T follicular helper cell (primary cell): ENCODE data around the gene CCT7.

ENCODE experiments used
- DNase-seq: peaks from one replicate; pipeline ENCODE4 v3.0.0-alpha.2; 2020; ENCODE audit warnings: low read depth

Gene CCT7

GRCh38 chr2:73268830-73269685 is 35.0 kb downstream of the CCT7 start:
- peak; percentile 54 for DNase-seq

DNA sequence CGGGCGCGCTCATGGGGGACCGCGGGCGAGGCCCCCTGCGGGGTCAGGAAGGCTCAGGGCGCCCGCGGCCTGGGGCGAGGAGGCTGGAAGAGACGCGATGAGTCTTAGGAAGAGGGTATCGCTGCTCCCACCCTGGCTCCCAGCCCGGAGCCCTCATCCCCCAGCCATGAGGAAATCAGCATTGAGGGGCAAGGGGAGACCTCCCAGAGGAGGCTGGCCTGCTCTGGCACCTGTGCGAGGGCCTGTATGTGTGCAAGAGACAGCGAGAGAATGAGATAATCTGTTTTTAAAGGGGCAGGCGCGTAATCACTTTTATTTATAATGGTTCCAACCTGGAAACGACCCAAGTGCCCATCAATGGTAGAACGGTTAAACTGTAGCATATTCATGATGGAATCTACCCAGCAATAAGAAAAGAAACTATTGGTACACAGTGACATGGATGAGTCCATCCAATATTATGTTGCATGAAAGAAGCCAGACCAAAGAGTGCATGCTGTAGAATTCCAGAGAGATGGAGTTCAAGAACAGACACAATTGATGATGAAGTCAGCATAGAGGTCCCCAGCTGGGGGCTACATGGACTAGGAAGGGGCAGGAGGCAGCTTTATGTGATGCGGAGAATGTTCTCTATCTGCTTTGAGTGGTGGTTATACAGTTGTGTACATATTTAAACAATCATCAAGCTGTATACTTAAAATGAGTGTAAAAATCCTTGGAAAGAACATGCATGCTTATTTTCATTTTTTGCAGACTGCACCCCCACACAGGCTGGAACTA is 35.8 kb downstream of the CCT7 start:
- no peak for DNase-seq

DNA sequence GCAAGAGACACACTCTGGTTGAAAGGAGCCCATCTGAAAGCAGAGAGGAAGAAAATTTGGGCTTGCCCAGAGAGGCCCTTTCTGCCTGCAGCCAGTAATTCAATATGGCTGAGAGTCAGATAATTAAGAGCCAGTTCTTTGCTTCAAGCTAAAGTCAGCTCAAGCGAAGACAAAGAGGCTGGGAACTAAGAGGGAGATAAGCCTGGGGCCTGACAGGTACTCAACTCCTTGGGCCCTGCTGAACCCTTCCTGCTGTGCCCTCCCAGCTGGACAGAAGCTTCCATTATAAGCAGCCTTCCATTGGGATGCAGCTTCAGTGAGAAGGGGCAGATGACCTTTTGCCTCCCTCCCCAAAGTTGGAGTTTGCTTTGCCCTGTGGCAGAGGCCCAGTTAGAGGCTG is 38.2 kb downstream of the CCT7 start:
- DNase-seq: no peak

- DNase-seq: no peak
Observed at GRCh38 chr2:73279852-73280251, 45.7 kb downstream of the CCT7 start.

DNA sequence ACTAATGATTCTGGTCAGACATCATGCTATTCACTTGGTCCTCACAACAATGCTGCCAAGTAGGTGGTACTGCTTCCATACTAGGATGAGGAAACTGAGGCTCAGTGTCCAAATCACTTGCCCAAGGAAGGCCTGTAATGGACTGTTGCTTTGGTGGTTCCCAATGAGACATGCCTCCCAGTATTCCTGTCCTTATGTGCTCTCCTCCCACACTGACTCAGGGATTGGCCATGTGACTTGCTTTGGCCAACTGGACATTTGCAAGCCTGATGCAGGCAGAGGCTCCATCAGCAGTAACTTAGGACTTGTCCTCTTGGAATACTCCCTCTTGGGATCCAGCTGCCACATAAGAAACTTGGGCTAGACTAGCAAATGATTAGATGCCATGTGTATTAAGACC is 47.1 kb downstream of the CCT7 start:
- DNase-seq: no peak

DNA sequence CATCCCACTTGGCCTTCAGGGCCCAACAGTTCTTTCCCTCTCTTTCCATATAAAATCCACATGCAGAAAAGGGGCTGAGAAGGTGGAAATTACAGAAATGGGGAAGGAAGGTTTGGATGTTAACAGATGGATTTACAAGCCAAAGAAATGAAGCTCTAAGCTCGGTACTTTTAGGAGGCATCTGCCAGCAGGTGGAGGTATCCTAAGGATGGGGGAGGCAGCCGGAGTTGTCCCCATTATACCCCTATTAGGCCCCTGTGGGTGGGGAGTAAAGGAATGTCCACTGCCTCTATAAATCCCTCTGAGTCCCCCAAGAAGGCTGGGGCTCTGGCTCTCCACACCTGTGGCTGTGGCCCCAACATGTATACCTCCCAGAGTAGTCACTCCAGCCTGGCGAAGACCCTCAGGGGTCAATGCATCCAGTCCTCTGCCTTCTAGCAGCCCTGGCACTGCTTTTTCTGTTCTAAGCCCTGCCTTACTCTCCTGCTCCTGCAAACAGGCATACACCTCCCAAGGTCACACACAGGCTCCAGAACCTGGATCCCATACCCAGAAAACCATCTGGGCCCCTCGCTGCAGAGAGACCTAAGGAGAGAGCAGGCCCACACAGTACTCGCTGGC is 48.9 kb downstream of the CCT7 start:
- no peak for DNase-seq

- no peak for DNase-seq
Observed at GRCh38 chr2:73283545-73284295, 49.6 kb downstream of the CCT7 start.

- DNase-seq: peak; percentile 49
Observed at GRCh38 chr2:73284296-73285158, 50.4 kb downstream of the CCT7 start, which contains the start of gene FBXO41. Gene FBXO41 (minus strand): TSS chr2:73284478. CDS start chr2:73269630, 14,848 bp downstream.

DNA sequence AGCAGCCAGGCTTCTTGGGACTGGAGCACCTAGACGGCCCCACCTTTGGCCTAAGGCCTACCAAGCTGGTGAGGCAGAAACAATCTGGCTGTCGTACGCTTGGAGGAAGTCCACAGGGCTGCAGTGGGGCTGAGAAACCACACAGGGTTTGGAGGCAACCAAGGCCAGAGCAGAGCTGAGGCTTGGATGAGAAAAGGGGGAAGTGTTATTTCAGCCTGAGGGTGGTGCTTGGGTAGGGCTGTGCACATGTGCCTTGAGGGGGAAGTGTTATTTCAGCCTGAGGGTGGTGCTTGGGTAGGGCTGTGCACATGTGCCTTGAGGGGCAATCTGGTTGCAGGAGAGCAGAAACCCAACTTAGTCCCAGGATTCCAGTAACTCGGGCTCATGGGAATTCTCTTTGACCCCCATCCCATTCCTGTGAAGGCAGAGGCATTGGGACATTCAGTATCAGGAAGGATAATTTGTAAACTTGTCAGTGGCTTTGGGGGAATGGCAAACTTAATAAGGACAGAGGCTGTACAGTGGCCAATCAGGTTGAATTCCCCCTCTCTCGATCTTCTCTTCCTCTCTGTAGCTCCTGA is 51.1 kb downstream of the CCT7 start:
- no peak for DNase-seq

DNA sequence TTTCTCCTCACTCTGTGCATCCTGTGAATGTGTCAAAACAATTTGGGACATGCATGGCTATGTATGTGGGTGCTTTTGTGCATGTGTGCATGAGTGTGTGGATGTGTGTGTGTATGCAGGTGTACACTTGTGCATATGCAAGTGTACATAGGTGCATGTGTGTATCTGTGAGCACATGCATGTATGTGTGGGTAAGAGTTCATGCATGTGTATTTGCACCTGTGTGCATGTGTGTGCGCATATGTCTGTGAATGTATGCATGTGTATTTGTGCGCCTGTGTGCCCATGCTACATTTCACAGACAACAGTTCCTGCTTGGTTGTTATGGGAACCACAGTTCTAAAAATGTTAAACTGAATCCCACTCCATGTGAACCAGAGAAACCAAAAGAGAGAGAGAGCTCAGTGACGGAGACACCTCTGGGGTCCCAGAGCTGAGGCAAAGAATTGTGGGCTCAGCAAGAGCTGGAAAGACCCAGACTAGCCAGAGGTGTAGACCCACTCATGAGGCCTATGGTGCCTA is 52.1 kb downstream of the CCT7 start:
- DNase-seq: no peak

GRCh38 chr2:73289304-73289703 is 55.2 kb downstream of the CCT7 start:
- no peak for DNase-seq

DNA sequence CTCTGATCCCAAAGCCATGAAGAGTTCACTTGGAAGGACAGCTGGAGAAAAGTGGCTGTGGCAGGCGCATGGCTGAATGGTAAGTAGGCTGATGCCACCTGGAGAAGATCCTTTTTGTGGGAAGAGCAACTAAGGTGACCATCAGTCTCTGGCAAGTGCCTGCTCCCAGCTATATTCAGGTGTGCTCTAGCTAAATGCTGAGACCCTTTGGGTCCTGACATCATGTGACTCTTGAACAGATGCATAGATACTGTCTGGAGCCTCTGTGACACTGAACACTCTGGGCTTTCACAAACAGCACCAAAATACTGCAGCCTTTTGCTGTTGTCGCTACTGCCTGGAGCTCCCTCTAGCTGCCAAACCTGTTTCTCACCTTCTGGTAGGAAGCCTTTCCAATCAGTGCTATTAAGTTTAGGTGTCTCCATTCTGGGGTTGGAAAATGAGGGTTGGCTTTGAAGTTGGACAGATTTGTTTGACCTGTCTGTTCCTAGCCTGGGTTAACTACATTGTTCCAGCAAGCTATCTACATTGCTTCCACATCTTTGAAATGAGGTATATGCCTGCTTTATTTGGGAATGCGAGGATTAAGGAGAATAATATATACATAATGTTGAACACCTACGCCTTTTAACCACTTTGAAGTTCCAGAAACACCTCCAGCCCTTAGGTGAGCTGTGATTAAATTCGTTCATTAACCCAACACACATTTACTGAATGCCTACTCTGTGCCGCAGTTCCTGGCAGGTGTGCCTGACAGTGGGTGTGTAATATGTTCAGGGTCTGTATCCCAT is 56.1 kb downstream of the CCT7 start:
- no peak for DNase-seq

GRCh38 chr2:73291093-73291460 is 57.0 kb downstream of the CCT7 start:
- DNase-seq: peak; percentile 25

- no peak for DNase-seq
Observed at GRCh38 chr2:73291461-73292315, 57.6 kb downstream of the CCT7 start.

DNA sequence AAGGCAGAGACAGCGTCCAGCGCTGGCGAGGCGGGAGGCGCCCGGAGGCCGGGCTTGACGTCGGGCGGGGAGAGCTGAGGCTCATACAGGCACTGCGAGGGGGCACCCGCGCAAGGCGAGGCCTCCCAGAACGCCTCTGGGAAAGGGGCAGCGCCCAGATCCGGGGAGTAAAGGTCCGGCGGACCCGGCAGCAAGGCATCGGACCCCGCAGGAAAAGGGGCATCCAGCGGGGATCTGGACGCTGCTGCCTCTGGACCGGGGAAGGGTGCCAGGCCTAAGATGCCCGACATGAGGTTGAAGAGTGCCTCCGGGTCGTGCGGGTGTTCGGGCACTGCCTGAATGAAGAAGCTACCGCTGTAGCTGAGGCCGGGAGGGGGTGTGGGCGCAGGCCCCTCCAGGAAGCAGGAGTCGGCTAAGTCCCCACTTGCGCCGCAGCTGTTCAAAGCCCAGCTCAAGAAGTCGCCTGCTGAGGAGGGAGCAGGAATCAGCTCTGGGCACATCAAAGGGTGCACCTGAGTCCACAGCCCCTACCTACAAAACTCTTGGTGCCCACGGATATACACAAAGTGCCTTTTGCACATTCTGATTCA is 58.3 kb downstream of the CCT7 start:
- DNase-seq: no peak

GRCh38 chr2:73292906-73293533 is 58.9 kb downstream of the CCT7 start:
- DNase-seq: no peak

DNA sequence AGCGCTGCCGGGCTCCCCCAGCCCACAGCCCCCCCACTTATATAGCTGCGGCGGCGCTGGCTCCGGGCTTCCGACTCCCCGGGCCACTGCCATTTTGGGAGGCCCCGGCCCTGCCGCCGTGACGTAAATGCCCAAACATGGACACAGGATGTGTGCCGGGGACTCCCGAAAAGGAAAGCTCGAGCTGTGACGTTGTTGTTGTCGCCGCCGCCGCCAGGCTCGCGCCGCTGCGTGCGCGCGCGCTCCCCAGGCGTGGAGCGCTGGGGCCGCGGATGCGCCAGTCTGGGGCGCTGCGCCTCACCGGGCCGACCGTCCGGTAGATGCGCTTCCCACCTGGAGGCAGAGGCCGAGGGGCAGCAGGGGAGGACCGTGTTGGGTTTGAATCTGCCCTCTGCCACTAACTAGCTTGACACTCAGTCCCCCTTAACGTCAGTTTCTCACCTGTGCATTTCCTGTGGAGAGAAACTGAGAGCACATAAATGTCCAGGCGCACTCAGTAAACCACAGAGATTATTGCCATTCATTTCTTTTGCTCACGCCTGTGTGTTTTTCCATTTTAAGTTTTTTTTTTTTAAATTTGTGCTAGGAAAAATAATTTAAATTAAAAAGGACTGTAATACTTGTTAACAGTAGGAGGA is 59.5 kb downstream of the CCT7 start, which contains the start of gene EGR4:
TSS of gene EGR4 (minus strand) at position 15 of the 638 bp plus-strand sequence. CDS start 231 bp downstream, outside the sequence.
- peak; percentile 90 for DNase-seq
